Liver (tissue), 9 donors: ENCODE measurements around the gene PPP1R10. TPM values are rescaled to one million over a fixed set of nuclear protein-coding genes. Genes with fewer than 3 reads are reported as not detected.

ENCODE experiments used
- DNase-seq: peaks from one replicate; pipeline ENCODE4 v3.0.0-alpha.2; 2017; ENCODE audit warnings: low spot score
- H3K27ac ChIP-seq, 2 donors: one replicate each; pipeline ENCODE4 v1.7.0; 2013; ENCODE audit warnings: inconsistent platforms in 2 of 2, low read length in 2 of 2, control low read depth in 1 of 2, low read depth in 1 of 2, mild to moderate bottlenecking in 1 of 2
- H3K27me3 ChIP-seq, 4 donors: one replicate each; pipeline versions ENCODE4 v1.6.1 to v1.7.0; 2013; ENCODE audit warnings: low read length in 3 of 4, inconsistent platforms in 1 of 4, mild to moderate bottlenecking in 1 of 4, moderate library complexity in 1 of 4; ENCODE audit not compliant: control insufficient read depth in 4 of 4, insufficient read depth in 4 of 4
- H3K36me3 ChIP-seq, 4 donors: one replicate each; pipeline versions ENCODE4 v1.6.1 to v1.7.0; 2013; ENCODE audit warnings: low read length in 3 of 4, mild to moderate bottlenecking in 3 of 4, low read depth in 1 of 4, moderate library complexity in 1 of 4; ENCODE audit not compliant: control insufficient read depth in 4 of 4, insufficient read depth in 3 of 4
- H3K4me1 ChIP-seq, 4 donors: one replicate each; pipeline versions ENCODE4 v1.6.1 to v1.7.0; 2013; ENCODE audit warnings: low read length in 3 of 4, mild to moderate bottlenecking in 3 of 4, moderate library complexity in 1 of 4; ENCODE audit not compliant: control insufficient read depth in 4 of 4, insufficient read depth in 4 of 4
- H3K4me3 ChIP-seq, 3 donors: one replicate each; pipeline versions ENCODE4 v1.6.1 to v1.7.0; 2013; ENCODE audit warnings: low read length in 3 of 3, control low read depth in 1 of 3, low read depth in 1 of 3, mild to moderate bottlenecking in 1 of 3
- H3K9ac ChIP-seq, 2 donors: one replicate each; pipeline ENCODE4 v1.7.0; 2013; ENCODE audit warnings: low read length in 2 of 2, mild to moderate bottlenecking in 2 of 2, moderate library complexity in 2 of 2, control low read depth in 1 of 2, low read depth in 1 of 2
- H3K9me3 ChIP-seq, 4 donors: one replicate each; pipeline versions ENCODE4 v1.6.1 to v1.7.0; 2013; ENCODE audit warnings: low read length in 3 of 4; ENCODE audit not compliant: control insufficient read depth in 4 of 4
- ATF3 ChIP-seq: IDR thresholded peaks from 2 replicates; pipeline ENCODE4 v1.6.1; 2016; ENCODE audit warnings: antibody characterized with exemption
- EGR1 ChIP-seq, 2 donors: IDR thresholded peaks; 2 replicates each; pipeline ENCODE4 v1.6.1; 2016 to 2018; ENCODE audit warnings: antibody characterized with exemption in 2 of 2, low read depth in 2 of 2
- FOXA1 ChIP-seq: IDR thresholded peaks from 2 replicates; pipeline ENCODE4 v1.6.1; 2016; ENCODE audit warnings: antibody characterized with exemption
- FOXA2 ChIP-seq: IDR thresholded peaks from 2 replicates; pipeline ENCODE4 v1.6.1; 2016; ENCODE audit warnings: antibody characterized with exemption
- GABPA ChIP-seq, 2 donors: IDR thresholded peaks in 1 of 2; conservative IDR thresholded peaks in 1 of 2; 2 replicates each; pipeline ENCODE4 v1.6.1; 2016; ENCODE audit warnings: antibody characterized with exemption in 2 of 2, mild to moderate bottlenecking in 1 of 2, moderate library complexity in 1 of 2
- HNF4A ChIP-seq, 2 donors: conservative IDR thresholded peaks; 2 replicates each; pipeline ENCODE4 v1.6.1; 2016; ENCODE audit warnings: antibody characterized with exemption in 2 of 2, mild to moderate bottlenecking in 2 of 2
- HNF4G ChIP-seq: IDR thresholded peaks from 2 replicates; pipeline ENCODE4 v1.6.1; 2016; ENCODE audit warnings: antibody characterized with exemption
- JUND ChIP-seq, 2 donors: IDR thresholded peaks; 2 replicates each; pipeline ENCODE4 v1.6.1; 2016; ENCODE audit warnings: antibody characterized with exemption in 2 of 2
- NR2F2 ChIP-seq: IDR thresholded peaks from 2 replicates; pipeline ENCODE4 v1.6.1; 2016; ENCODE audit warnings: antibody characterized with exemption
- REST ChIP-seq: IDR thresholded peaks from 2 replicates; pipeline ENCODE4 v1.6.1; 2016; ENCODE audit warnings: antibody characterized with exemption, mild to moderate bottlenecking
- SP1 ChIP-seq: IDR thresholded peaks from 2 replicates; pipeline ENCODE4 v1.6.1; 2018; ENCODE audit warnings: antibody characterized with exemption, mild to moderate bottlenecking
- TAF1 ChIP-seq: conservative IDR thresholded peaks from 2 replicates; pipeline ENCODE4 v1.6.1; 2016; ENCODE audit warnings: antibody characterized with exemption, mild to moderate bottlenecking
- YY1 ChIP-seq: IDR thresholded peaks from 2 replicates; pipeline ENCODE4 v1.6.1; 2016; ENCODE audit warnings: antibody characterized with exemption, mild to moderate bottlenecking
- WGBS: extraction: QIAGEN DNeasy Blood & Tissue Kit; methylation state at CpG from one replicate; pipeline ENCODE4 v1.1.7; 2013; 5-methylcytosine and 5-hydroxymethylcytosine counted together
- polyA plus RNA-seq, 2 donors: library from polyadenylated mRNA; stranded (reverse) in 1 of 2; unstranded in 1 of 2; fragments of 200-250 nt in 1 of 2; fragments of >200 nt in 1 of 2; fragmentation: Nextera tagmentation in 1 of 2; extraction: Ambion mirVana in 1 of 2; gene quantifications; one replicate each; pipeline versions ENCODE4 v1.2.1 to v1.2.3, GENCODE V29; 2013 to 2015
- total RNA-seq, 2 donors: library from RNA; depleted of rRNA; stranded (reverse); fragments of >200 nt; gene quantifications; one replicate each; pipeline ENCODE4 v1.2.3, GENCODE V29; 2014
- TF ChIP-seq, protein P1 (sequence below): IDR thresholded peaks from 2 replicates; pipeline ENCODE4 v1.6.1; 2016; ENCODE audit warnings: antibody characterized with exemption
- donor health status: healthy.
- donor health status: healthy.
- donor health status: healthy.
- donor health status: healthy.
- donor health status: healthy.

The PPP1R10 gene
- total and polyA plus RNA-seq, 4 donors: 11.1 to 21.1 (median 14.1) TPM

- TF ChIP-seq REST: no peak
- no peak for TF ChIP-seq HNF4G
- no peak for TF ChIP-seq EGR1 (IDR thresholded peaks at IDR 0.05; ENCODE audit: low read depth in 2 of 2)
- no peak for TF ChIP-seq NR2F2
- no peak for TF ChIP-seq FOXA1
- TF ChIP-seq JUND (IDR thresholded peaks at IDR 0.05): no peak
- no peak for TF ChIP-seq GABPA (IDR thresholded peaks at IDR 0.05 in 1 of 2, conservative IDR thresholded peaks at IDR 0.05 in 1 of 2)
- TF ChIP-seq SP1: no peak
- TF ChIP-seq TAF1: no peak
Measured at GRCh38 chr6:30655743-30656094, 38.7 kb upstream of the PPP1R10 start (continued).

DNA sequence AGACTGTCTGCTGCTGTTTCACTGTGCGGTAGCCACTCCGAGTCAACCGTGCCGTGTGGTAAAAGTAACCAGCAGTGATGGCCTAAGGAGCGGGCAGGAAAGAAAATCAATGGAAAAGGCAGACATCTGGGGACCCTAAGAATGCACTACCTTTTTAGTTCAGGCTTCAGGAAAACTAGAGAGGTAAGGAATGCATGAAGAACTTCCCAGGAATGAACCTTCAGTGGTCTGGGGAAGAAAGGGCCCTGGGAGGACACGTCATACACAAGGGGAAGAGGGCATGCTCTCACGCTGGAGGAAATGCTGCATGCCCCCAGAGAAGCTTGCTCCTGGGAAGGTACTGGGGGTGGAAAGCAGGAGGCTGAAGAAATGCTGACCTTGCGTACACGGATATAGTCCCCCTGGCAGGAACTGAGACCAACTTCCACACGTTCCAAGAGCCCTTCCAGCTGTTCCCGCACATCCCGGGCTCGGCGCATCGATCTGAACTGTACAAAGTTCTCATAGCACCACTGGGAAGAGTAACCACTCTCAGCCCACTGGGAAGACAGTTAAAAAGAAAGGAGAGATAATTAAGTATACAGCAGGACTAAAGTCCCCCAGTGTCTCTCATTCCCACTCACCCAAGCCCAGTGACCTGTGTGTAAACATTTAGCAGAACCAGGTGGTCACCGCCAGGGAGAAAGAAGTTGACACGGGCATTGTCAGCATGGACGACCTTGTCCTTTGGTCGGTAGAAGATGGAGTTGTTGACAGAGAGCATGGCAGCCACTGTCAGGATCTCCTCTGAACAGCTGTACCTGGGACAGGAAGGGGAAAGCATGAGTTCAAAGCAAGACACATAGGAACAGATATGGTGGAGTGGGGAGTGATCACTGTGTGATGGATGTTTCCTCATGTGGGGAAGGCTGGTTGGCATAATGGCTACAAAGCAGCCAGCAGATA, 38.0 kb upstream of the PPP1R10 start:
- Histone ChIP-seq H3K27me3 (no peaks in the 10 kb centered on the region), H3K27ac (no peak overlapping the region), H3K9ac (no peak overlapping the region), H3K9me3 (no peaks in the 10 kb centered on the region), H3K36me3 (peaks cover 16 to 74% (median 56%) of the 10 kb centered on the region in 4 donors), H3K4me1 (peaks cover 0 to 8% (median 3%) of the 10 kb centered on the region in 4 donors), H3K4me3 (no peak overlapping the region)
- TF ChIP-seq HNF4A (conservative IDR thresholded peaks at IDR 0.05): peak; percentile 19 to 29
- TF ChIP-seq, protein P1, sequence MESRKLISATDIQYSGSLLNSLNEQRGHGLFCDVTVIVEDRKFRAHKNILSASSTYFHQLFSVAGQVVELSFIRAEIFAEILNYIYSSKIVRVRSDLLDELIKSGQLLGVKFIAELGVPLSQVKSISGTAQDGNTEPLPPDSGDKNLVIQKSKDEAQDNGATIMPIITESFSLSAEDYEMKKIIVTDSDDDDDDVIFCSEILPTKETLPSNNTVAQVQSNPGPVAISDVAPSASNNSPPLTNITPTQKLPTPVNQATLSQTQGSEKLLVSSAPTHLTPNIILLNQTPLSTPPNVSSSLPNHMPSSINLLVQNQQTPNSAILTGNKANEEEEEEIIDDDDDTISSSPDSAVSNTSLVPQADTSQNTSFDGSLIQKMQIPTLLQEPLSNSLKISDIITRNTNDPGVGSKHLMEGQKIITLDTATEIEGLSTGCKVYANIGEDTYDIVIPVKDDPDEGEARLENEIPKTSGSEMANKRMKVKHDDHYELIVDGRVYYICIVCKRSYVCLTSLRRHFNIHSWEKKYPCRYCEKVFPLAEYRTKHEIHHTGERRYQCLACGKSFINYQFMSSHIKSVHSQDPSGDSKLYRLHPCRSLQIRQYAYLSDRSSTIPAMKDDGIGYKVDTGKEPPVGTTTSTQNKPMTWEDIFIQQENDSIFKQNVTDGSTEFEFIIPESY: no peak
- WGBS: 72% methylated on average over 19 of the region's 19 CpGs
- DNase-seq: no peak

DNA sequence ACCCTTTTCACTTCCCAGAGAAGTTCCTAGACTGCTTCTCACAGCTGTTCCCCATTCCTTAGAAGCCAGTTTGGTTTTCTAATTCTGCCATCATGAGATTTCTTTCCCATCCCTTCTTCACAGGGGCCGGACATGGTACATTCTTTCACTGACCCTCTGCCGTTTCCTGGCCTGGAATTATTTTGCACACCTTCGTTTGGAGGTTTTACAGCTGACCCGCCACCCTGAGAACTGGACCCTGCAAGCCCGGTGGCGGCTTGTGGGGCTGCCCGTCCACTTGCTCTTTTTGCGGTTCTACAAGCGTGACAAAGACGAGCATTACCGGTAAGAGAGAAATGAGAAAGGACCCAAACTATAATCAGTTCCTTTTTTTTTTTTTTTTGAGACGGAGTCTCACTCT, 34.1 kb upstream of the PPP1R10 start:
- H3K36me3 ChIP-seq: peaks cover 4 to 46% (median 37%) of the 10 kb centered on the region in 4 donors
- H3K9me3 ChIP-seq: no peaks in the 10 kb centered on the region
- no peak overlapping the region for H3K4me3 ChIP-seq
- H3K9ac ChIP-seq: no peak overlapping the region
- H3K4me1 ChIP-seq: peaks cover 2 to 22% (median 15%) of the 10 kb centered on the region in 4 donors
- H3K27ac ChIP-seq: no peak overlapping the region
- 94% methylated on average over 12 of the region's 12 CpGs for WGBS
- H3K27me3 ChIP-seq: no peaks in the 10 kb centered on the region
- DNase-seq: no peak
- no peak for TF ChIP-seq SP1
- no peak for TF ChIP-seq FOXA2
- TF ChIP-seq ATF3: no peak
- no peak for TF ChIP-seq HNF4A (conservative IDR thresholded peaks at IDR 0.05)
- no peak for TF ChIP-seq REST
- no peak for TF ChIP-seq YY1
- TF ChIP-seq, protein P1: no peak
- no peak for TF ChIP-seq JUND (IDR thresholded peaks at IDR 0.05)
- no peak for TF ChIP-seq FOXA1
- no peak for TF ChIP-seq TAF1
- TF ChIP-seq HNF4G: no peak
- TF ChIP-seq EGR1 (IDR thresholded peaks at IDR 0.05; ENCODE audit: low read depth in 2 of 2): no peak
